ENCODE results near the gene HPCAL1. TPM values are rescaled to one million over a fixed set of nuclear protein-coding genes. Genes with fewer than 3 reads are reported as not detected.

Gene HPCAL1
- total and polyA plus RNA-seq, 2 of the 4 experiments (the other 2 are of a cell fraction), result 8.2 to 33.7 TPM

DNA sequence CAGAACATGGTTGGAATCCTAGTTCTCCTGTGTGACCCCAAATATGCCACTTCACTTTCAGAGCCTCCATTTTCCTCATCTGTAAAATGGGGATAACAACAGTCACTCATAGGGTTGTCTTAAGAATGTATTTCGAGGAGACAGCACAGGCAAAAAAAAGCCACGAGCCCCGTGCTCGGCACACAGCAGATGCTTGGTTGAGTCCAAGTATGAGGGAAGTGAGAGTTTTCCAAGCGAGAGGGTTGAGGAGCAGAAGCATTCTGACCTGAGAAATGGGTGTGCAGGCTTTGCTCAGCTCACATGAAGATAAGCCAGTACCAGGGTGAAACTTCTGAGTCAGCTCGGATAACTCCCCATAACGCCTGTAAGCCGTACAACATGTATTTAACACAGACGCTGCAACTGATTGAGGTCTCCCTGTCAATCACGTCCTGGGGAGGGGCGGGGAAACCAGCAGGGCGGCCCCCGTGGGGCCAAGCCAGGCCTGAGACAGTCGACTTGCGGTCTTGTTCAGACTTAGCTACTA lies 168.4 kb downstream of the HPCAL1 start:
- Histone ChIP-seq H3K4me1 (ENCODE audit: control insufficient read depth, insufficient read depth, low read length) (no peaks in the 10 kb centered on the region), H3K27ac (ENCODE audit: insufficient read depth, low read length) (no peak overlapping the region), H4K20me1 (ENCODE audit: insufficient read depth, low read length) (no peaks in the 10 kb centered on the region), H3K9me1 (ENCODE audit: insufficient read depth, low read length) (no peaks in the 10 kb centered on the region), H2BK5ac (ENCODE audit: low read depth, low read length, poor library complexity, severe bottlenecking) (no peak overlapping the region), H2AK9ac (replicated peaks; ENCODE audit: low read depth, low read length, poor library complexity) (no peak overlapping the region), H3K4ac (ENCODE audit: low read depth, low read length) (no peak overlapping the region), H3K23ac (ENCODE audit: low read depth, low read length) (no peak overlapping the region), H2AFZ (replicated peaks; ENCODE audit: low read length, poor library complexity) (no peak overlapping the region), H3K9ac (ENCODE audit: low read depth, low read length) (no peak overlapping the region), H2AK5ac (ENCODE audit: low read depth, low read length) (no peak overlapping the region), H3K4me3 (ENCODE audit: insufficient read depth, low read depth, low read length) (no peak overlapping the region), H3K27me3 (ENCODE audit: control insufficient read depth, insufficient read depth, low read length) (peaks cover 38% of the 10 kb centered on the region), H3K4me2 (ENCODE audit: low read depth, low read length) (no peak overlapping the region), H3K14ac (replicated peaks; ENCODE audit: low read depth, low read length) (no peak overlapping the region), H3K56ac (ENCODE audit: extremely low read depth, insufficient read depth, low read length) (no peak overlapping the region), H3K79me1 (ENCODE audit: low read depth in 1 of 2, low read length in 2 of 2) (no peaks in the 10 kb centered on the region), H2BK15ac (ENCODE audit: low read depth, low read length) (no peak overlapping the region), H4K5ac (ENCODE audit: low read depth, low read length) (no peak overlapping the region), H3K18ac (ENCODE audit: low read depth, low read length) (no peak overlapping the region), H3K9me3 (ENCODE audit: control insufficient read depth, insufficient read depth, low read length) (no peaks in the 10 kb centered on the region), H2BK120ac (ENCODE audit: low read depth, low read length) (no peak overlapping the region), H3K36me3 (ENCODE audit: control insufficient read depth, insufficient read depth, low read length) (no peaks in the 10 kb centered on the region), H4K8ac (ENCODE audit: low read depth in 2 of 2, low read length in 2 of 2) (no peak overlapping the region), H4K91ac (ENCODE audit: insufficient read depth, low read depth, low read length) (no peak overlapping the region), H2BK20ac (ENCODE audit: low read depth, low read length) (no peak overlapping the region)
- CTCF ChIA-PET, result interaction anchor here (1.1 kb wide), 2 partner anchors 10 to 21 kb away, joined by 3 to 5 read pairs; no protein-coding TSS in a partner anchor
- intact Hi-C loops (cut with micrococcal nuclease), result no loop called here
- no peak for DNase-seq
- dilution Hi-C loops (cut with HindIII; ENCODE audit: low sequenced_read_pairs, unreplicated experiment), result no loop called here
- POLR2A ChIA-PET (ENCODE audit: unreplicated experiment), result interaction anchor here (0.6 kb wide), 1 partner anchor 532 kb away, joined by 3 read pairs; no protein-coding TSS in a partner anchor
- ATAC-seq (ENCODE audit: low read depth), result no peak
- in situ Hi-C loops (cut with MboI; ENCODE audit: low sequenced_read_pairs), result no loop called here
- WGBS, 2 experiments (ENCODE audit: extremely low coverage in 2 of 2, insufficient read length in 1 of 2), result 80% methylated on average over 4 of the region's 15 CpGs; no CpG with 5 or more reads in 1 of the 2 experiments
- no peak for TF ChIP-seq BHLHE40 (IDR thresholded peaks at IDR 0.05; ENCODE audit: low read depth, low read length)
- no peak for TF ChIP-seq MAFK (IDR thresholded peaks at IDR 0.05; ENCODE audit: low read depth, low read length)
- no peak for TF ChIP-seq RCOR1 (IDR thresholded peaks at IDR 0.05; ENCODE audit: insufficient replicate concordance, low read length)
- TF ChIP-seq, protein P1, sequence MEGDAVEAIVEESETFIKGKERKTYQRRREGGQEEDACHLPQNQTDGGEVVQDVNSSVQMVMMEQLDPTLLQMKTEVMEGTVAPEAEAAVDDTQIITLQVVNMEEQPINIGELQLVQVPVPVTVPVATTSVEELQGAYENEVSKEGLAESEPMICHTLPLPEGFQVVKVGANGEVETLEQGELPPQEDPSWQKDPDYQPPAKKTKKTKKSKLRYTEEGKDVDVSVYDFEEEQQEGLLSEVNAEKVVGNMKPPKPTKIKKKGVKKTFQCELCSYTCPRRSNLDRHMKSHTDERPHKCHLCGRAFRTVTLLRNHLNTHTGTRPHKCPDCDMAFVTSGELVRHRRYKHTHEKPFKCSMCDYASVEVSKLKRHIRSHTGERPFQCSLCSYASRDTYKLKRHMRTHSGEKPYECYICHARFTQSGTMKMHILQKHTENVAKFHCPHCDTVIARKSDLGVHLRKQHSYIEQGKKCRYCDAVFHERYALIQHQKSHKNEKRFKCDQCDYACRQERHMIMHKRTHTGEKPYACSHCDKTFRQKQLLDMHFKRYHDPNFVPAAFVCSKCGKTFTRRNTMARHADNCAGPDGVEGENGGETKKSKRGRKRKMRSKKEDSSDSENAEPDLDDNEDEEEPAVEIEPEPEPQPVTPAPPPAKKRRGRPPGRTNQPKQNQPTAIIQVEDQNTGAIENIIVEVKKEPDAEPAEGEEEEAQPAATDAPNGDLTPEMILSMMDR (conservative IDR thresholded peaks at IDR 0.05; ENCODE audit: low read depth, low read length), result no peak
- no peak for TF ChIP-seq RFX5 (IDR thresholded peaks at IDR 0.05; ENCODE audit: low read depth, low read length)
- no peak for TF ChIP-seq POLR2A (IDR thresholded peaks at IDR 0.05; ENCODE audit: low read depth, low read length)
- TF ChIP-seq, protein P2, sequence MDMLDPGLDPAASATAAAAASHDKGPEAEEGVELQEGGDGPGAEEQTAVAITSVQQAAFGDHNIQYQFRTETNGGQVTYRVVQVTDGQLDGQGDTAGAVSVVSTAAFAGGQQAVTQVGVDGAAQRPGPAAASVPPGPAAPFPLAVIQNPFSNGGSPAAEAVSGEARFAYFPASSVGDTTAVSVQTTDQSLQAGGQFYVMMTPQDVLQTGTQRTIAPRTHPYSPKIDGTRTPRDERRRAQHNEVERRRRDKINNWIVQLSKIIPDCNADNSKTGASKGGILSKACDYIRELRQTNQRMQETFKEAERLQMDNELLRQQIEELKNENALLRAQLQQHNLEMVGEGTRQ (IDR thresholded peaks at IDR 0.05; ENCODE audit: low read depth, low read length), result no peak
- TF ChIP-seq MXI1 (IDR thresholded peaks at IDR 0.05; ENCODE audit: borderline replicate concordance, low read depth, low read length), result no peak
- no peak for TF ChIP-seq CEBPB (IDR thresholded peaks at IDR 0.05; ENCODE audit: low read depth, low read length)
- no peak for TF ChIP-seq CHD1 (IDR thresholded peaks at IDR 0.05; ENCODE audit: low read depth, low read length)
- no TSS peak for BruUV-seq (replicated peaks)
